GM21717 (cell line): ENCODE measurements around the gene CNTNAP5.

ENCODE experiments used
- ATAC-seq: cut with Tn5 transposase; IDR thresholded peaks from one replicate; pipeline ENCODE4 v1.9.1; 2021; ENCODE audit warnings: mild to moderate bottlenecking, moderate library complexity; ENCODE audit not compliant: unreplicated experiment

The CNTNAP5 gene

GRCh38 chr2:124053796-124054195 is 28.7 kb downstream of the CNTNAP5 start:
- ATAC-seq: no peak

DNA sequence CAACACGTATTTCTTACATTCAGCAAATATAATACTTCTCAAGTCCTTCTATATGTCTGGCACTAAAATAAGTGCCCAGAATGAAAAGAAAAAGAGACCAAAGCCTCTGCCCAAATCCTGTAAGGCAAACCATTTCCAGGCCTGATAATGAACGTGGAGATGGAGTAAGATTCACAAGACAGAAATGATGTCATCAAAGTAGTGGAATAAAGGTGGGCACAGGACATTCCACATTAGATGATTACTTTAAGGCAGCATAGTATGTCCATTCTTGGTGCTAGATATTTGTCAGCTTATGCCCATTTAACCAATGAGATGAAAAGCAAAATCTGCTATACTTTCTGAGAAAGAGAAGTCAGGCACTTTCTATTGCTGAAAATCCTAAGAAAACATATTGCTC is 38.5 kb downstream of the CNTNAP5 start:
- ATAC-seq: no peak

- no peak for ATAC-seq
Measured at GRCh38 chr2:124065636-124066035, 40.5 kb downstream of the CNTNAP5 start.

DNA sequence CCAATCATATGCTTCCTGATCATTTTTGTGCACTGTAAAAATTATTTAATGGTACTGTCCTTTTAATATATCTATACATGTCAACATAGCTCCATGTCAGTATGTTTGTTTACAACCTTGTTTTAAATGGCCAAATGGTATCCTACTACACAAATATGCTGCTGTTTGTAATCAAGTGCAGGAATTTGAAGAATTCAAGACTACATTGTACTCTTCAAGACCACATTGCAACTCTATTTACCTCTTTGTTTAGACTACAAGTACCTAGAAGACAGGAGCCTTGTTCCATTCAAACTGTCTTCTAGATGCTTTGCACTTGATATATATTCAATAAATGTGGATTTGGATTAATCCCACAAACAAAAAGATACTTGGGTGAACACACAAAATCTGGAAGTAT is 41.7 kb downstream of the CNTNAP5 start:
- no peak for ATAC-seq

- no peak for ATAC-seq
Measured at GRCh38 chr2:124079045-124079444, 54.0 kb downstream of the CNTNAP5 start.

GRCh38 chr2:124080281-124081153 is 55.4 kb downstream of the CNTNAP5 start:
- no peak for ATAC-seq

DNA sequence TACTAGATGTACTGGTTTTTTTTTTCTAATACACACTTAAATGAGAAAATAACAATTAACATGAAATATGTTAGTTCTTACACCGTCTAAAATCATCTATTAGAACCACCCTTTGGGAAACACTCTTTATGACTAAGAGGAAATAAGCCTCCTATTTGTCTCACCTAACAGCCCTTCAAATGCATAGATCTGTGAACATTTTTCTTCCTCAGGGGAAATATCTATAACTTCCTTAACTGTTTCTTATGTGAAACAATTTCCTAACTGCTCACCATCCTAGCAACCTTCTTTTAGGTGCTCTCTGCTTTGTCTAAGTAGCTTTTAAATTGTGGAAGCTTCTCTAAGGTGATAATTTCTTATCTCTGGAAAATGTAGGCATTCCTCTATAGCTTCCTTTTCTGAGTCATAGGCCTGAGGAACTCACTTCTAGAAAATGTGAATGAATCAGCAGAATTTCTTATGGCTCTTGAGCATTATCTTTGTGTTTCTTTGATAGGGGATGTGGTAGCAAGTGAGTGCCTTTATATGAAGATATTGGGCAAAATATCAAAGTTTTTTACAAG is 56.1 kb downstream of the CNTNAP5 start:
- no peak for ATAC-seq

GRCh38 chr2:124088616-124089015 is 63.5 kb downstream of the CNTNAP5 start:
- no peak for ATAC-seq

DNA sequence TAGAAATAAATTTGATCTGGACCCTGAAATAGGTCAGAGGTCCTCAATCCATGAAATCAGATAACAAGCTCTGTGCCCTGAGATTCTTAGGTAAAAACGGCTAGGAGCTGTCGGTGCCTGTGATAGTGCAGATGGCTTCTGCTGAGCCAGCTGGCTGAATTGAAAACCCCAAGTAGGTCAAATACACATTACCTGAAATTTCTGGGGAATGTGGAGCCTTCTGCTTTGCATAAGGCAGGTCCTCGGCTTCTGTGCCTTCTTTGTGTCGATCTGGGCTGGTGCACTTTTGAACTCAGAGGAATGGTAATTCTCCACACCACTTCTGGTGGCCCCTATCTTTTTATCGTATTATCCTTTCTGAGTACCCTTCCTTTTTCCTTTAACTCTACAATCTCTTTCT is 66.6 kb downstream of the CNTNAP5 start:
- ATAC-seq: no peak

- no peak for ATAC-seq
Measured at GRCh38 chr2:124092651-124093050, 67.6 kb downstream of the CNTNAP5 start.

- no peak for ATAC-seq
Measured at GRCh38 chr2:124104914-124105313, 79.8 kb downstream of the CNTNAP5 start.

DNA sequence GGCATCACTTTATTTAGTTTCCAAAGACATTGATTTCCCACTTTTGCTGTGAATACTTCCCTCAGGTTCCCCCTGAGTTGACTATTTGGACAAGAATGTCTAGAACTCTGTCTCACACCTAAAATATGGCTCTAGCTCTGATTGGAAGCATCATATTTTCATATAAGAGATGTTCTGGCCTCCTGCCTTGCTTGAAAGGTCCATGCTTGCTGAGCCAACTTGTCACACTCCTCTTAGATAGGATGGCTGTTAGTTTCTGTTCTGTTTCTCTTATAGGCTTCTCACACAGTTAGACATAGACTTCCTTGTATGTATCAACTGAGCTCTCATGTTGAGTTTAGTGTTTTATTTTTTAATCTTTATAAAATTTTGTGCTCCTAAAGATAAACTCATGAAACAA is 87.1 kb downstream of the CNTNAP5 start:
- ATAC-seq: no peak

- ATAC-seq: no peak
Measured at GRCh38 chr2:124112966-124113365, 87.9 kb downstream of the CNTNAP5 start.

DNA sequence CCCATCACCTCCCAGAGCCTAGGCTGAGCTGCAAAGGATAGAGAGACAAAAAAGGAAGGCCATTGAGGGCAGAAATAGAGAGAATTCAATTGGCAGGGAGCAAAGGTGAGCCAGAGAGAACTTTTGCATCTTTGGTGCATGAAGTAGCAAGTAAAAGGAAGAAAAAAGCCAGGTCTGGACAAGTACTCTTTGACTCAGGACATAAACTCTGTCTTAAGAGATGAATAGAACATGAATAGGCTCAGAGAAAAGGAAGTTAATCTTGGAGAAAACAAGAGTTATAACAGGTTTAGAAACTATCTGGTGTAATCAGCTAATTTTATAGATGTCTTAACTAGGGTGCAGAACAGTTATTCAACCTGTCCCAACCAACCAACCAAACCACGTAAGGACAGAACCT is 95.2 kb downstream of the CNTNAP5 start:
- no peak for ATAC-seq

DNA sequence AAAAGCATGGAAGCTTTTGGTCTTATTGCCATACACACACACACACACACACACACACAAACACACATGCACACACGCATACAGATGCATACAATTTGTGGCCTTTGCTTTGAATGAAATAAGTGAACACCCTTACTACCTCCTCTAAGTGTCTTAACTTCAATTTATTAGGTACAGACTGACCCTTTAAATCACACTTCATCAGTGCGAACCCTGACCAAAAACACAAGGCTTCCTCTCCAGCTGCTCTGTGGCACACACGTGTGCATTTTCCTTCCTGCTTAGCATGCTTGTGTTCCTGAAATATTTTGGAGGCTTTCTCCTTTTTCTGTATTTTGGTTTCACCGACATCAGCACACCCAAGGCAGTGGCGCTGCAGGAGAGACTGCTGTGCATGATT is 96.0 kb downstream of the CNTNAP5 start:
- ATAC-seq: no peak

GRCh38 chr2:124121760-124122275 is 96.7 kb downstream of the CNTNAP5 start:
- no peak for ATAC-seq

DNA sequence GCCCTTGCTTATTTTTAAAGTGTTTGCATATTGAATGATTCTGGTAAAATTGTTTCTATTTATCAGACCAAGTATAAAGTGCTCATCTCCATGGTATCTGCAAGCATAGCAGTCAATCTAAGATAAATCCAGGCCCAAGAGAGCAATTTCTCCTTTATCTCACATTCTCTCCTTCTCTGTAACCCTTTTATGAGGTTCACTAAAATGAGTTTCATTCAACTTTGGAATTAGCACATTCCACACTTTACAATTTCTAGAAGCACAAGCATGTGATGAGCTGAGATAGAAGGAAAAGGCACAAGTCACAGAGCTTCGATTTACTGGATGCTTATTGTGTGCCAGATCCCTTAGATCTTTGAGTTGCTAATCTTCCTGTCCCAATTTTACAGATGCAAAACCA is 97.3 kb downstream of the CNTNAP5 start:
- no peak for ATAC-seq

DNA sequence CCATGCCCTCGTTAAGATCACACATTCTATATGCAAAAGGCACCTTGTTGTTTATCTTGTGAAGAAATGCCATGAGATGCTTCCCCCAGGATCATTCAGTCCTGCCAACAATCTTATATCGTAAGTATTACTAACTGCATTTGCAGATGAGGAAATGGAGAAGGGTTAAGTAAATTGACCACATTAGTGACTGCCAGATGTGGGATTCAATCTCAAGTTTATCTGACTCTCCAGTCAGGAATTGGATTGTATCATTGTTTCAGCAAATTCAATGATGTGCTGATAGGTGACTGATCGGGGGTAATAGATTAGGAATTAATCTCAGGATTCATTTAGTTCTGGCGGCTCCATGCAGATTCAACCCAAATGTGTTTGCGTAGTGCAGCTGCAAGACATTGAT is 106.2 kb downstream of the CNTNAP5 start:
- no peak for ATAC-seq

- no peak for ATAC-seq
Measured at GRCh38 chr2:124136110-124136509, 111.0 kb downstream of the CNTNAP5 start.

GRCh38 chr2:124138076-124138475 is 113.0 kb downstream of the CNTNAP5 start:
- ATAC-seq: no peak

DNA sequence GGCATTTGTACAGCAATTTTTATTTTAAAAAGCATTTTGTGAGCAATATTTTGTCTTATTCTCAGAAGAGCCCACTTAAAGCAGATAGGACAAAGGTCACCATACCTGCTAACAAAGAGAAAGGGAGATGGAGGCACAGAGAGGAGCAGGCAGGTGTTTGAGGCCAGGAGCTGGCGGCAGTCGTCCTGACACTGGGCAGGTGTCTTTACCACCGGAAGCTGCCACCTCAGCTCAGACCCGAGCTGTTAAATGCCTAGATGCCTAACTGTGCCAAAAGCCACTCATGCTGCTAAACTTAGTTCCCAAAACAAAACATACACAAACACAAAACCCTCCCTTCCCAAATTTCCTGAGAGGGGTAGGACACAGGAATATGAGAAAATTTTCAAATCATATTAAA is 120.9 kb downstream of the CNTNAP5 start:
- ATAC-seq: no peak

DNA sequence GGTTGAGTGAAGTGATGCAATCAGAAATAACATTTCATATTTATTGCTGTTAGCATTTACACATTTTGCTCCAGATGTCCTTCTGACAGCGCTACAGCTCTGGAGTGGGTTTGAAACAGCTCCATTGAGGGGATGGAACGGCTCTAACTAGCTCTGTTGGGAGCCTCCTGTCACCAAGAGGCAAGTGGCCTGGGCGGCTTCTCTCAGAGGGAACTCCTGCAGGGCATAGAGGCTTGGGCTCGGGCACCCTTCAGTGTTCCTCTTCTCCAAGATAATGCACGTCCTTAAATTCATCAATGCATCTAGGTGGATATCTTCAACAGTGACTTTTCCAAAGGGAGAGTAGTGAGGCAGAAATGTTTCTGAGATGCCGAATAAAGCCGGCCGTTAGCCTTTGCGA is 122.5 kb downstream of the CNTNAP5 start:
- no peak for ATAC-seq
